ENCODE data around the gene MPG. TPM values are rescaled to one million over a fixed set of nuclear protein-coding genes. Genes with fewer than 3 reads are reported as not detected.
A peak's percentile ranks its signal among the peaks of the same experiment; 100 is the strongest.

The MPG gene
- total and polyA plus RNA-seq, 2 donors, result 58.8 to 89.6 TPM

- Histone ChIP-seq H3K4me3 (ENCODE audit: low read depth, low read length) (no peak overlapping the region), H3K36me3 (ENCODE audit: insufficient read depth) (peaks cover 1% of the 10 kb centered on the region), H3K4me1 (ENCODE audit: insufficient read depth) (no peaks in the 10 kb centered on the region), H3K27ac (ENCODE audit: low read depth) (no peak overlapping the region)
- 90% methylated on average over 30 of the region's 30 CpGs for WGBS
- DNase-seq (ENCODE audit: extremely low spot score), result no peak
These were observed 11.6 kb downstream of the MPG start for GRCh38 chr16:89391-90302.

GRCh38 chr16:91484-91883, 13.5 kb downstream of the MPG start:
- 54% methylated on average over 9 of the region's 9 CpGs for WGBS
- Histone ChIP-seq H3K4me3 (ENCODE audit: low read depth, low read length) (no peak overlapping the region), H3K36me3 (ENCODE audit: insufficient read depth) (peaks cover 2% of the 10 kb centered on the region), H3K4me1 (ENCODE audit: insufficient read depth) (no peaks in the 10 kb centered on the region), H3K27ac (ENCODE audit: low read depth) (no peak overlapping the region)
- no peak for DNase-seq (ENCODE audit: extremely low spot score)

GRCh38 chr16:92431-93339, 14.7 kb downstream of the MPG start:
- H3K4me1 ChIP-seq (ENCODE audit: insufficient read depth), result no peaks in the 10 kb centered on the region
- H3K27ac ChIP-seq (ENCODE audit: low read depth), result no peak overlapping the region
- peaks cover 2% of the 10 kb centered on the region for H3K36me3 ChIP-seq (ENCODE audit: insufficient read depth)
- 88% methylated on average over 15 of the region's 15 CpGs for WGBS
- no peak overlapping the region for H3K4me3 ChIP-seq (ENCODE audit: low read depth, low read length)
- DNase-seq (ENCODE audit: extremely low spot score), result no peak

- Histone ChIP-seq H3K27ac (ENCODE audit: low read depth) (no peak overlapping the region), H3K4me1 (ENCODE audit: insufficient read depth) (no peaks in the 10 kb centered on the region), H3K36me3 (ENCODE audit: insufficient read depth) (peaks cover 2% of the 10 kb centered on the region), H3K4me3 (ENCODE audit: low read depth, low read length) (no peak overlapping the region)
- no peak for DNase-seq (ENCODE audit: extremely low spot score)
- WGBS, result 88% methylated on average over 5 of the region's 5 CpGs
These were observed 16.9 kb downstream of the MPG start for GRCh38 chr16:94918-95265.

- no peak for DNase-seq (ENCODE audit: extremely low spot score)
These were observed 18.9 kb downstream of the MPG start for GRCh38 chr16:96935-97381.

GRCh38 chr16:97822-98221, 19.8 kb downstream of the MPG start:
- Histone ChIP-seq H3K4me3 (ENCODE audit: low read depth, low read length) (no peak overlapping the region), H3K27ac (ENCODE audit: low read depth) (no peak overlapping the region), H3K4me1 (ENCODE audit: insufficient read depth) (no peaks in the 10 kb centered on the region), H3K36me3 (ENCODE audit: insufficient read depth) (peaks cover 2% of the 10 kb centered on the region)
- 91% methylated on average over 8 of the region's 8 CpGs for WGBS
- DNase-seq (ENCODE audit: extremely low spot score), result no peak

More at GRCh38 chr16:96935-97381, 18.9 kb downstream of the MPG start:
- Histone ChIP-seq H3K27ac (ENCODE audit: low read depth) (no peak overlapping the region), H3K36me3 (ENCODE audit: insufficient read depth) (peaks cover 2% of the 10 kb centered on the region), H3K4me3 (ENCODE audit: low read depth, low read length) (no peak overlapping the region), H3K4me1 (ENCODE audit: insufficient read depth) (no peaks in the 10 kb centered on the region)
- 8% methylated on average over 11 of the region's 11 CpGs for WGBS

- H3K4me1 ChIP-seq (ENCODE audit: insufficient read depth), result no peaks in the 10 kb centered on the region
- 84% methylated on average over 5 of the region's 5 CpGs for WGBS
- H3K36me3 ChIP-seq (ENCODE audit: insufficient read depth), result no peaks in the 10 kb centered on the region
- no peak for DNase-seq (ENCODE audit: extremely low spot score)
- no peak overlapping the region for H3K27ac ChIP-seq (ENCODE audit: low read depth)
- H3K4me3 ChIP-seq (ENCODE audit: low read depth, low read length), result no peak overlapping the region
These were observed 23.0 kb downstream of the MPG start for GRCh38 chr16:100989-101388.

GRCh38 chr16:101586-101985, 23.6 kb downstream of the MPG start:
- H3K27ac ChIP-seq (ENCODE audit: low read depth), result no peak overlapping the region
- H3K4me1 ChIP-seq (ENCODE audit: insufficient read depth), result no peaks in the 10 kb centered on the region
- H3K36me3 ChIP-seq (ENCODE audit: insufficient read depth), result no peaks in the 10 kb centered on the region
- 85% methylated on average over 6 of the region's 6 CpGs for WGBS
- no peak overlapping the region for H3K4me3 ChIP-seq (ENCODE audit: low read depth, low read length)
- no peak for DNase-seq (ENCODE audit: extremely low spot score)

GRCh38 chr16:102060-102855, 24.2 kb downstream of the MPG start:
- WGBS, result 62% methylated on average over 19 of the region's 19 CpGs
- DNase-seq (ENCODE audit: extremely low spot score), result no peak

GRCh38 chr16:104355-104754, 26.3 kb downstream of the MPG start:
- 92% methylated on average over 5 of the region's 5 CpGs for WGBS
- DNase-seq (ENCODE audit: extremely low spot score), result no peak
- Histone ChIP-seq H3K4me1 (ENCODE audit: insufficient read depth) (no peaks in the 10 kb centered on the region), H3K4me3 (ENCODE audit: low read depth, low read length) (no peak overlapping the region), H3K27ac (ENCODE audit: low read depth) (no peak overlapping the region), H3K36me3 (ENCODE audit: insufficient read depth) (no peaks in the 10 kb centered on the region)

More at GRCh38 chr16:102060-102855, 24.2 kb downstream of the MPG start:
- Histone ChIP-seq H3K27ac (ENCODE audit: low read depth) (no peak overlapping the region), H3K4me3 (ENCODE audit: low read depth, low read length) (no peak overlapping the region), H3K36me3 (ENCODE audit: insufficient read depth) (no peaks in the 10 kb centered on the region), H3K4me1 (ENCODE audit: insufficient read depth) (no peaks in the 10 kb centered on the region)

- Histone ChIP-seq H3K36me3 (ENCODE audit: insufficient read depth) (no peaks in the 10 kb centered on the region), H3K4me1 (ENCODE audit: insufficient read depth) (no peaks in the 10 kb centered on the region), H3K27ac (ENCODE audit: low read depth) (no peak overlapping the region), H3K4me3 (ENCODE audit: low read depth, low read length) (no peak overlapping the region)
- no peak for DNase-seq (ENCODE audit: extremely low spot score)
- 81% methylated on average over 3 of the region's 3 CpGs for WGBS
These were observed 26.9 kb downstream of the MPG start for GRCh38 chr16:104928-105327.

GRCh38 chr16:105521-105920, 27.5 kb downstream of the MPG start:
- no peak for DNase-seq (ENCODE audit: extremely low spot score)
- Histone ChIP-seq H3K27ac (ENCODE audit: low read depth) (no peak overlapping the region), H3K4me3 (ENCODE audit: low read depth, low read length) (no peak overlapping the region), H3K36me3 (ENCODE audit: insufficient read depth) (no peaks in the 10 kb centered on the region), H3K4me1 (ENCODE audit: insufficient read depth) (no peaks in the 10 kb centered on the region)
- whole genome bisulfite sequencing, result 93% methylated on average over 6 of the region's 6 CpGs

- peak; percentile 65 for DNase-seq (ENCODE audit: extremely low spot score)
- Histone ChIP-seq H3K27ac (ENCODE audit: low read depth) (no peak overlapping the region), H3K36me3 (ENCODE audit: insufficient read depth) (no peaks in the 10 kb centered on the region), H3K4me1 (ENCODE audit: insufficient read depth) (no peaks in the 10 kb centered on the region), H3K4me3 (ENCODE audit: low read depth, low read length) (no peak overlapping the region)
- WGBS, result 26% methylated on average over 6 of the region's 6 CpGs
These were observed 28.7 kb downstream of the MPG start for GRCh38 chr16:106623-107324.
